Measurements from ENCODE around the gene ILKAP.

DNA sequence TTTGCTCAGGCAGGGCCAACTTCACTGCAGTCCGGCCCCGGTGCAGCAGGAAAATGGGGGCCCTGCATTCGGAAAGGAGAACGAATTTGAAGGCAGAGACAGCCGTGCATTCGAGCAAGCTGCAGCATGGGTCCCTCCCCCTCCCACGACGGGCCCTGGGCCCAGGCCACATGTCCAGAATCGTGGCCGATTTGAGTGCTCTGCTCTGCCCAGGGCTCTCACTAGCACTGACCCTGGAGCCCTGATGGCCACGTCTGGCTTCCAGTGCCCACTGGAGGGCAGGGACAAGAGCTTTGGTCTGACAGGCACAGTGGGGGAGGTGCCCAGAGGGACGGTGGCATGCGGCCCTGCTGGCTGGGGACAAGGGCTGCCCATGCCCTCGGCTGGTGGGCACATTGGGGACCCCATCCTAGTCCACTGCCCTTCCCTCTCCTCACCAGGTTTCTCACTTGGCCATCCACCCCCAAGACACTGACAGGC lies 79.5 kb downstream of the ILKAP start:
- TF ChIP-seq, protein P1, sequence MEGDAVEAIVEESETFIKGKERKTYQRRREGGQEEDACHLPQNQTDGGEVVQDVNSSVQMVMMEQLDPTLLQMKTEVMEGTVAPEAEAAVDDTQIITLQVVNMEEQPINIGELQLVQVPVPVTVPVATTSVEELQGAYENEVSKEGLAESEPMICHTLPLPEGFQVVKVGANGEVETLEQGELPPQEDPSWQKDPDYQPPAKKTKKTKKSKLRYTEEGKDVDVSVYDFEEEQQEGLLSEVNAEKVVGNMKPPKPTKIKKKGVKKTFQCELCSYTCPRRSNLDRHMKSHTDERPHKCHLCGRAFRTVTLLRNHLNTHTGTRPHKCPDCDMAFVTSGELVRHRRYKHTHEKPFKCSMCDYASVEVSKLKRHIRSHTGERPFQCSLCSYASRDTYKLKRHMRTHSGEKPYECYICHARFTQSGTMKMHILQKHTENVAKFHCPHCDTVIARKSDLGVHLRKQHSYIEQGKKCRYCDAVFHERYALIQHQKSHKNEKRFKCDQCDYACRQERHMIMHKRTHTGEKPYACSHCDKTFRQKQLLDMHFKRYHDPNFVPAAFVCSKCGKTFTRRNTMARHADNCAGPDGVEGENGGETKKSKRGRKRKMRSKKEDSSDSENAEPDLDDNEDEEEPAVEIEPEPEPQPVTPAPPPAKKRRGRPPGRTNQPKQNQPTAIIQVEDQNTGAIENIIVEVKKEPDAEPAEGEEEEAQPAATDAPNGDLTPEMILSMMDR (IDR thresholded peaks at IDR 0.05) = no peak
- TF ChIP-seq POLR2A (IDR thresholded peaks at IDR 0.05) (no peak), POLR2AphosphoS5 (IDR thresholded peaks at IDR 0.05; ENCODE audit: insufficient read depth in 1 of 2, low read depth in 1 of 2) (no peak)
